ENCODE measurements around the gene PLCB4.

Gene PLCB4

GRCh38 chr20:9198460-9198859, 129.6 kb downstream of the PLCB4 start:
- no peak overlapping the region for H2BK12ac ChIP-seq (ENCODE audit: low read length in 2 of 2)
- no peak overlapping the region for H3K23ac ChIP-seq (ENCODE audit: low read length in 2 of 2)
- H3K27me3 ChIP-seq (ENCODE audit: control insufficient read depth in 1 of 2, insufficient read depth in 1 of 2, low read length in 2 of 2): no peaks in the 10 kb centered on the region
- peaks cover 4% of the 10 kb centered on the region for H3K4me1 ChIP-seq (ENCODE audit: control insufficient read depth, insufficient read depth, low read depth, low read length)
- H3K9me3 ChIP-seq (ENCODE audit: control insufficient read depth, low read length): no peaks in the 10 kb centered on the region
- no peak overlapping the region for H2AK5ac ChIP-seq (ENCODE audit: low read length, severe bottlenecking)
- H2BK5ac ChIP-seq (ENCODE audit: low read depth, low read length, poor library complexity, severe bottlenecking): no peak overlapping the region
- no peak overlapping the region for H3K27ac ChIP-seq (ENCODE audit: low read length, poor library complexity, severe bottlenecking)
- peaks cover 4% of the 10 kb centered on the region for H3K79me1 ChIP-seq (replicated peaks; ENCODE audit: low read length, poor library complexity, severe bottlenecking)
- no peak overlapping the region for H2BK15ac ChIP-seq (ENCODE audit: low read depth, poor library complexity, severe bottlenecking)
- no peak for DNase-seq
- no peak overlapping the region for H2AFZ ChIP-seq (ENCODE audit: low read depth, low read length)
- no peak overlapping the region for H3K14ac ChIP-seq (ENCODE audit: low read length in 2 of 2)
- H3K18ac ChIP-seq (ENCODE audit: low read depth in 1 of 2, low read length in 2 of 2): no peak overlapping the region
- no peak overlapping the region for H2BK120ac ChIP-seq (ENCODE audit: low read depth, low read length)
- no peak overlapping the region for H3K4me2 ChIP-seq (ENCODE audit: low read length, poor library complexity, severe bottlenecking)
- no peak overlapping the region for H3K4me3 ChIP-seq (ENCODE audit: insufficient read depth in 1 of 2, low read depth in 1 of 2, low read length in 2 of 2)
- no peak overlapping the region for H3K9ac ChIP-seq (ENCODE audit: low read length)
- no peak overlapping the region for H4K91ac ChIP-seq (ENCODE audit: low read length)
- H3K4ac ChIP-seq (ENCODE audit: low read depth in 1 of 2, low read length in 2 of 2): no peak overlapping the region
- no peaks in the 10 kb centered on the region for H3K36me3 ChIP-seq (ENCODE audit: control insufficient read depth in 1 of 2, insufficient read depth in 2 of 2, low read depth in 1 of 2, low read length in 2 of 2)
- no peak overlapping the region for H4K8ac ChIP-seq (ENCODE audit: low read length)

DNA sequence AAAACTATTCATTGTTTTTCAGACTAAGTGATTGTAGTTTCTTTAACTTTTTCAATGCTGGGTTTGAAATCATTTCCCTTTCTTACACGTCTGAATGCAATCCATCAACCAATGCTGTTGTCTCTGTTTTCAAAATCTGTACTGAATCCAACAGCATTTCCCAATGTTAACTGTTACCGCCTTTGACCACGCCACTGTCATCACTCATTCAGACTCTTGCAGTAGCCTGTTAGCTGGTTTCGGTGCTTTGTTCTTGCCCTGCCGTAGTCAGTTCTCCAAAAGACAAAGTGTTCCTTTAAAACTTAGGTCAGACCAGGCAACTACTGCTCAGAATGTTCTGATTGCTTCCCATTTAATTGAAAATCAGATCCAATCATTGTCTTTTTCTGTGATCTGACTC, 131.3 kb downstream of the PLCB4 start:
- 37% methylated on average over 5 of the region's 5 CpGs for WGBS

GRCh38 chr20:9200620-9201019, 131.7 kb downstream of the PLCB4 start:
- Histone ChIP-seq H3K4me2 (ENCODE audit: low read length, poor library complexity, severe bottlenecking) (no peak overlapping the region), H3K79me1 (replicated peaks; ENCODE audit: low read length, poor library complexity, severe bottlenecking) (peaks cover 2% of the 10 kb centered on the region), H3K14ac (ENCODE audit: low read length in 2 of 2) (no peak overlapping the region), H3K4me3 (ENCODE audit: insufficient read depth in 1 of 2, low read depth in 1 of 2, low read length in 2 of 2) (no peak overlapping the region), H3K4ac (ENCODE audit: low read depth in 1 of 2, low read length in 2 of 2) (no peak overlapping the region), H3K36me3 (ENCODE audit: control insufficient read depth in 1 of 2, insufficient read depth in 2 of 2, low read depth in 1 of 2, low read length in 2 of 2) (no peaks in the 10 kb centered on the region), H3K9me3 (ENCODE audit: control insufficient read depth, low read length) (no peaks in the 10 kb centered on the region), H2BK12ac (ENCODE audit: low read length in 2 of 2) (peak overlapping the region in 1 of 2 experiments; percentile 11), H3K27ac (ENCODE audit: low read length, poor library complexity, severe bottlenecking) (no peak overlapping the region), H2BK15ac (ENCODE audit: low read depth, poor library complexity, severe bottlenecking) (no peak overlapping the region), H3K4me1 (ENCODE audit: control insufficient read depth, insufficient read depth, low read depth, low read length) (peaks cover 4% of the 10 kb centered on the region), H4K8ac (ENCODE audit: low read length) (no peak overlapping the region), H2AK5ac (ENCODE audit: low read length, severe bottlenecking) (no peak overlapping the region), H3K27me3 (ENCODE audit: control insufficient read depth in 1 of 2, insufficient read depth in 1 of 2, low read length in 2 of 2) (no peaks in the 10 kb centered on the region), H2AFZ (ENCODE audit: low read depth, low read length) (no peak overlapping the region), H2BK5ac (ENCODE audit: low read depth, low read length, poor library complexity, severe bottlenecking) (no peak overlapping the region), H3K23ac (ENCODE audit: low read length in 2 of 2) (no peak overlapping the region), H3K9ac (ENCODE audit: low read length) (no peak overlapping the region), H3K18ac (ENCODE audit: low read depth in 1 of 2, low read length in 2 of 2) (no peak overlapping the region), H4K91ac (ENCODE audit: low read length) (no peak overlapping the region), H2BK120ac (ENCODE audit: low read depth, low read length) (no peak overlapping the region)
- 0% methylated on average over 1 of the region's 1 CpG for WGBS
- DNase-seq: peak; percentile 66

More for the DNA sequence above, 131.3 kb downstream of the PLCB4 start:
- Histone ChIP-seq H3K9me3 (ENCODE audit: control insufficient read depth, low read length) (no peaks in the 10 kb centered on the region), H2AK5ac (ENCODE audit: low read length, severe bottlenecking) (no peak overlapping the region), H2BK120ac (ENCODE audit: low read depth, low read length) (no peak overlapping the region), H3K27ac (ENCODE audit: low read length, poor library complexity, severe bottlenecking) (no peak overlapping the region), H4K91ac (ENCODE audit: low read length) (no peak overlapping the region), H3K27me3 (ENCODE audit: control insufficient read depth in 1 of 2, insufficient read depth in 1 of 2, low read length in 2 of 2) (no peaks in the 10 kb centered on the region), H3K14ac (ENCODE audit: low read length in 2 of 2) (no peak overlapping the region), H3K4ac (ENCODE audit: low read depth in 1 of 2, low read length in 2 of 2) (no peak overlapping the region), H2AFZ (ENCODE audit: low read depth, low read length) (no peak overlapping the region), H2BK12ac (ENCODE audit: low read length in 2 of 2) (peak overlapping the region in 1 of 2 experiments; percentile 11), H2BK5ac (ENCODE audit: low read depth, low read length, poor library complexity, severe bottlenecking) (no peak overlapping the region), H3K4me3 (ENCODE audit: insufficient read depth in 1 of 2, low read depth in 1 of 2, low read length in 2 of 2) (no peak overlapping the region), H3K36me3 (ENCODE audit: control insufficient read depth in 1 of 2, insufficient read depth in 2 of 2, low read depth in 1 of 2, low read length in 2 of 2) (no peaks in the 10 kb centered on the region), H3K18ac (ENCODE audit: low read depth in 1 of 2, low read length in 2 of 2) (peak overlapping the region in 1 of 2 experiments; percentile 6), H2BK15ac (ENCODE audit: low read depth, poor library complexity, severe bottlenecking) (no peak overlapping the region), H3K4me1 (ENCODE audit: control insufficient read depth, insufficient read depth, low read depth, low read length) (peaks cover 4% of the 10 kb centered on the region), H3K9ac (ENCODE audit: low read length) (no peak overlapping the region), H3K79me1 (replicated peaks; ENCODE audit: low read length, poor library complexity, severe bottlenecking) (peaks cover 2% of the 10 kb centered on the region), H4K8ac (ENCODE audit: low read length) (no peak overlapping the region), H3K23ac (ENCODE audit: low read length in 2 of 2) (no peak overlapping the region), H3K4me2 (ENCODE audit: low read length, poor library complexity, severe bottlenecking) (no peak overlapping the region)
- DNase-seq: peak; percentile 41

DNA sequence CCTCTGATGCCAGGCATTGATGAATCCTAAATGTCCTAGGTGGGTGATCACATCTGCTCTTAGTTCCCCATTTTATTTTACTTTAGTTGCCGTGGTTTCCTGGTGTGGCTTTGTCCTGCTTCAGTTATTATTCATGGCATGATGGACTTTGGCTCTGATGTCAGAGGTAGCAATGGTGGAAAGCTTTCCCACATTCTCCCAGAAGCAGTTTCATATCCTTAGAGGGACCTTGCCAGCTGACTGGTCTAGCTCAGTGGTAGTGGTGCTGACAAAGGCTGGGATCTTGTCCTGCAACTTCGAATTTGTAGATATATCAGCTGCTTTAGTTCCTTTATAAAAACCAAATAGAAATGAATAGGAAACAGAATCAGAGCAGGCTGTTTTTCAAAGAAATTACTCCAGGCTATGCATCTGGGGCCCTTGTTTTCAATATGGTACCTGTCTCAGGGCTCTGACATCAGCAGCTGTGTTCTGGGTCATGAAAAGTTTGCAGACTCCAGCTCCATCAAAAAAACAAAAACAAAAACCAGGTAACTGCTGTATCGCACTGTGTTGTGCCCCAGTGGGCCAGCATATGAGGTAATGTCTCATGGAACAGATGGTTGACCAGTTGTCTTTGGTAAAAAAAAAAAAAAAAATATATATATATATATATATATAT, 133.7 kb downstream of the PLCB4 start:
- no peak overlapping the region for H2AK5ac ChIP-seq (ENCODE audit: low read length, severe bottlenecking)
- no peak overlapping the region for H3K18ac ChIP-seq (ENCODE audit: low read depth in 1 of 2, low read length in 2 of 2)
- H4K91ac ChIP-seq (ENCODE audit: low read length): no peak overlapping the region
- no peak overlapping the region for H2BK12ac ChIP-seq (ENCODE audit: low read length in 2 of 2)
- no peaks in the 10 kb centered on the region for H3K79me1 ChIP-seq (replicated peaks; ENCODE audit: low read length, poor library complexity, severe bottlenecking)
- peak overlapping the region; percentile 39 for H3K27ac ChIP-seq (ENCODE audit: low read length, poor library complexity, severe bottlenecking)
- H3K4ac ChIP-seq (ENCODE audit: low read depth in 1 of 2, low read length in 2 of 2): no peak overlapping the region
- H2BK120ac ChIP-seq (ENCODE audit: low read depth, low read length): no peak overlapping the region
- H3K4me1 ChIP-seq (ENCODE audit: control insufficient read depth, insufficient read depth, low read depth, low read length): peaks cover 5% of the 10 kb centered on the region
- H3K36me3 ChIP-seq (ENCODE audit: control insufficient read depth in 1 of 2, insufficient read depth in 2 of 2, low read depth in 1 of 2, low read length in 2 of 2): no peaks in the 10 kb centered on the region
- no peaks in the 10 kb centered on the region for H3K27me3 ChIP-seq (ENCODE audit: control insufficient read depth in 1 of 2, insufficient read depth in 1 of 2, low read length in 2 of 2)
- no peak overlapping the region for H3K4me2 ChIP-seq (ENCODE audit: low read length, poor library complexity, severe bottlenecking)
- no peaks in the 10 kb centered on the region for H3K9me3 ChIP-seq (ENCODE audit: control insufficient read depth, low read length)
- H4K8ac ChIP-seq (ENCODE audit: low read length): no peak overlapping the region
- no peak overlapping the region for H2BK15ac ChIP-seq (ENCODE audit: low read depth, poor library complexity, severe bottlenecking)
- H3K23ac ChIP-seq (ENCODE audit: low read length in 2 of 2): no peak overlapping the region
- H2BK5ac ChIP-seq (ENCODE audit: low read depth, low read length, poor library complexity, severe bottlenecking): no peak overlapping the region
- no peak overlapping the region for H2AFZ ChIP-seq (ENCODE audit: low read depth, low read length)
- no peak overlapping the region for H3K9ac ChIP-seq (ENCODE audit: low read length)
- H3K4me3 ChIP-seq (ENCODE audit: insufficient read depth in 1 of 2, low read depth in 1 of 2, low read length in 2 of 2): no peak overlapping the region
- DNase-seq: no peak
- no peak overlapping the region for H3K14ac ChIP-seq (ENCODE audit: low read length in 2 of 2)
- 86% methylated on average over 1 of the region's 3 CpGs for WGBS
